Duodenal mucosa (tissue), 2 donors: ENCODE results near the gene ALDH16A1.
"Not testable (repeated sequence)": the region's sequence is repeated elsewhere in the genome, so short reads cannot be mapped to it uniquely, and the experiment has no call there.

Experiments used
- H3K27ac ChIP-seq: one replicate; pipeline ENCODE4 v1.7.0; 2013; ENCODE audit warnings: low read depth, low read length
- H3K27me3 ChIP-seq, 2 donors: one replicate each; pipeline ENCODE4 v1.7.0; 2013; ENCODE audit warnings: low read length in 2 of 2, control low read depth in 1 of 2; ENCODE audit not compliant: insufficient read depth in 2 of 2, control insufficient read depth in 1 of 2
- H3K36me3 ChIP-seq, 2 donors: one replicate each; pipeline ENCODE4 v1.7.0; 2013; ENCODE audit warnings: low read length in 2 of 2, control low read depth in 1 of 2; ENCODE audit not compliant: insufficient read depth in 2 of 2, control insufficient read depth in 1 of 2
- H3K4me1 ChIP-seq, 2 donors: one replicate each; pipeline ENCODE4 v1.7.0; 2013; ENCODE audit warnings: low read length in 2 of 2, control low read depth in 1 of 2; ENCODE audit not compliant: insufficient read depth in 2 of 2, control insufficient read depth in 1 of 2
- H3K4me3 ChIP-seq, 2 donors: one replicate each; pipeline ENCODE4 v1.7.0; 2013; ENCODE audit warnings: low read length in 2 of 2, low read depth in 1 of 2
- H3K9ac ChIP-seq, 2 donors: one replicate each; pipeline ENCODE4 v1.7.0; 2013; ENCODE audit warnings: low read length in 2 of 2, low read depth in 1 of 2
- H3K9me3 ChIP-seq, 2 donors: one replicate each; pipeline ENCODE4 v1.7.0; 2013; ENCODE audit warnings: low read length in 2 of 2, control low read depth in 1 of 2; ENCODE audit not compliant: control insufficient read depth in 1 of 2

The ALDH16A1 gene

DNA sequence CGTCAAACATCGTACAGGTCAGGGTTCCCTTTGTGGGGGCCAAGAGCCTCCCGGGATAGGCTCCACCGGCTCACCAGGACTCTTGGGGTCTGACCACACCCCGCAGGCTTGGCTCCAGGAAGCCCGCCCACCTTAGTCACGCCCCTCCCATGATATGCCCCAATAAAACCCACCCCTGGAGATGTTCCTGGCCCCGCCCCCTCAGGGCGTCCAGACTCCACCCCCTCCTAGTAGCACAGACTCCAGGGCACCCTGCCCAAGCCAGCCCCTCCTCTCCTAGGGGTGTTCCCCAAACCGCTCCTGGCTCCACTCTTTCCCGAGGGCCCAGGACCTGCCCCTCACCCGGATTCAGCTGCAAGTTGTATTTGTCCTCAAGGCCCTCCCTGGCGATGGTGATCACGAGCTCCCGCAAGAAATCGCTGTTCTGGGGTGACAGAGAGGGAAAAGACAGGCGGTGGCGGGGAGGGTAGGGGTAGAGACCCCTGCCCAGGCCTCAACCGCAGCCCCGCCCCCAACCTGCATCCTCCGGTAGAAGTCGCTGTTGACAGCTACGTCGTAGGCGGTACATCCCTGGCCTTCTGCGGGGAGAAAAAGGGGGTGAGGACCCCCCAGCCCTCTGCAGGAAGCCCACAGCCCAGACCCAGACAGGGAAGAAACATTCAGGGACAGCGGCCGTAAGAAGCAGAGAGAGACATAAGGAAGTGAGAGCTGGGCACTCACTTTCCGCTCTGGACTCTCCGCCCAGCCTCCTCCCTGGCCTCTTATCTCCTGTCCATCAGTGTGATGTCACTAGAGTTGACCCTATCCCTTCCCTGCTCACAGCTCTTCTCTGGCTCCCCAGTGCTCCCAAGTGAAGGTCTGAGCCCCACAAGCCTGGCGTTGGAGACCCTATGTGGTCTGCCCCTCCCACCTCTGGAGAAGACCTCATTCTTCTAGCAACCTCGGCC is 5.3 kb upstream of the ALDH16A1 start:
- Histone ChIP-seq H3K27ac (no peak overlapping the region), H3K4me1 (peaks cover 5 to 9% of the 10 kb centered on the region in 2 donors), H3K27me3 (no peaks in the 10 kb centered on the region), H3K9me3 (no peaks in the 10 kb centered on the region), H3K36me3 (peaks cover 0 to 18% of the 10 kb centered on the region in 2 donors), H3K9ac (no peak overlapping the region), H3K4me3 (no peak overlapping the region)

DNA sequence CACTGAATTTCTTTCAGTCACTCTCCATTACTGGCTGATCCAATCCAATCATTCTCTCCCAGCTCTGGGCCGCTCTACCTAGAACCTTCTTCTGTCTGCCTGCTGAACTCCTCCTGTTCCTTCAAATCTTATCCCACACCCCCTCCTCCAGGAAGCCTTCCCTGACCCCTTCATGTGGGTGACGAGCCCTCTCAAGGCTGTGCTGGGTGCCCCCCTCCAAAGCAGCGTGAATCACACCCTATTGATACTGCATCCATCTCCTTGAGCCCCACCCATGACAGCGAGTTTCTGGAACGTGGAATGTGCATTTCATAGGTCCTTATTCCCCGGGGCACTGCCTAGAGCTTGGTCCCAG is 4.6 kb upstream of the ALDH16A1 start:
- Histone ChIP-seq H3K9me3 (no peaks in the 10 kb centered on the region), H3K27me3 (no peaks in the 10 kb centered on the region), H3K27ac (no peak overlapping the region), H3K4me3 (no peak overlapping the region), H3K36me3 (peaks cover 0 to 18% of the 10 kb centered on the region in 2 donors), H3K9ac (no peak overlapping the region), H3K4me1 (peaks cover 5 to 9% of the 10 kb centered on the region in 2 donors)

DNA sequence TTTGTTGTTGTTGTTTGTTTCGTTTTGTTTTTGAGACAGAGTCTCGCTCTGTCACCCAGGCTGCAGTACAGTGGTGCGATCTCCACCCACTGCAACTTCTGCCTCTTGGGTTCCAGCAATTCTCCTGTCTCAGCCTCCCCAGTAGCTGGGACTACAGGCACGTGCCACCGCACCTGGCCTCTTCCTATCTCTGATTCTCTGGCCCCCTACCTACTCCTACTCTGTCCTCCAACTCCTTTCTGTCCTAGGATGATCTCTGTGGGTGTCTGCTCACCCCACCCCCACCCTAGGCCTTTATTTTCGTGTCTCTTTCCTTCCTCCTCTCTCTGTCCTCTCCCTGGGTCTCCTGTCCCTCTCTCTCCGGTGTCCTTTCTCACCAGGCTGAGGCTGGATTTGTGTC is 2.6 kb upstream of the ALDH16A1 start:
- Histone ChIP-seq H3K36me3 (peaks cover 0 to 18% of the 10 kb centered on the region in 2 donors), H3K27me3 (no peaks in the 10 kb centered on the region), H3K4me3 (peak overlapping the region; percentile 42 to 96), H3K9ac (peak overlapping the region; percentile 32 to 93), H3K9me3 (no peaks in the 10 kb centered on the region), H3K27ac (no peak overlapping the region), H3K4me1 (peaks cover 13 to 15% of the 10 kb centered on the region in 2 donors)

DNA sequence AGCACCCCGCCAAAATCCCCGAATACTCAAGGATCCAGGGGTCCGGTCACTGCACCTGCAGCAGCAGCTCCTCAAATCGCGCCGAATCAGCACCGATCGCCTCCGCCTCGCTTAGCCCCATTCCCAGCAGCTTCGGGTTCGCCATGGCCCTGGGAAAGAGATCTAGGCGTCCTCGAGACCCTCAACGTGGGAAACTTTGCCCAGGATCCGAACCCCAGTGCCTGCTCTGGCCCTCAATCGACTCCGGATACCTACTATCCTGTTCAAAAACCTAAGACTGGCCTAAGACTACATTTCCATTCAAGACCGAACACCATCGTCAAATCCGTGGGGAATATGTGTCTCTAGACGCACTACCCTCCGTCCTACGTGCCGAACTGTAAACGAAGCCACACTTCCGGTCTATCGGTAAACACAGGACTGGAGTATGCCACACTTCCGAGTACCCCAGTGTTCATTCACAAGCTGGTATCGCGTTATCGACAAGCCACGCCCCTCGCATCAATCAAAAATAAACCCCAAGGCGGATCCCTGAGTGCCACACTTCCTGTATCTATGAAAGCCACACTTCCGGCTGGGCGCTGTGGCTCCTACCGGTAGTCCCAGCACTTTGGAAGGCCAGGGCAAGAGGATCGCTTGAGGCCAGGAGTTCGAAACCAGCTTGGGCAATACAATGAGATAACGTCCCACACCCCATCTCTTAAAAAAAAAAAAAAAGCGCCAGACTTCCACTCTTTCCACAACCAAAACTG is 1.4 kb upstream of the ALDH16A1 start, which contains the start of gene PIH1D1:
PIH1D1 (minus strand) TSS at position 385 of the 752 bp plus-strand sequence; CDS start at position 145, 240 bp downstream.
- Histone ChIP-seq H3K4me1 (peaks cover 13 to 15% of the 10 kb centered on the region in 2 donors), H3K9ac (peak within 1 kb of the TSS; percentile 81 to 93), H3K27ac (peak within 1 kb of the TSS; percentile 93), H3K4me3 (peak within 1 kb of the TSS; percentile 96 to 99), H3K9me3 (no peaks in the 10 kb centered on the region), H3K36me3 (peaks cover 0 to 18% of the 10 kb centered on the region in 2 donors), H3K27me3 (no peaks in the 10 kb centered on the region)

DNA sequence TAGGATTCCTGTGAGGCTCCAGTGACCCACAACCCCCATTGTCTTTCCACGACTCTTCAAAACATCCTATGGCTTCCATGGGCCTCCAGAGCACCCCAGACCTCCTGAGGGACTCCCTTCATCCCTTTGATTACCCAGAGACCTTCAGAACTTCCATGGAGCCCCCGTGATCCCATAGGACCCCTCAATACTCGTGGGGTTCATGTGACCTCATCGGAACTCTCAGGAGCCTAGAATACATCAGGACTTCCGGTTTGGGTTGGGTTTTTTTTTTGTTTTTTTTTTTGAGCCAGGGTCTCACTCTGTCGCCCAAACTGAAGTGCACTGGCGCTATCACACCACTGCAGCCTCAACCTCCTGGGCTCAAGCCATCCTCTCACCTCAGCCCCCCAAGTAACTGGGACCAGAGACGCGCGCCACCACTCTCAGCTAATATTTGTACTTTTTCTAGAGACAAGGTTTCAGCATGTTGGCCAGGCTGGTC is 774 bp downstream of the ALDH16A1 start:
- Histone ChIP-seq H3K27me3 (no peaks in the 10 kb centered on the region), H3K9ac (peak overlapping the region; percentile 74 to 91), H3K36me3 (peaks cover 0 to 10% of the 10 kb centered on the region in 2 donors), H3K4me3 (peak overlapping the region; percentile 80 to 88), H3K4me1 (peaks cover 13 to 21% of the 10 kb centered on the region in 2 donors), H3K9me3 (no peaks in the 10 kb centered on the region), H3K27ac (peak overlapping the region; percentile 93)

DNA sequence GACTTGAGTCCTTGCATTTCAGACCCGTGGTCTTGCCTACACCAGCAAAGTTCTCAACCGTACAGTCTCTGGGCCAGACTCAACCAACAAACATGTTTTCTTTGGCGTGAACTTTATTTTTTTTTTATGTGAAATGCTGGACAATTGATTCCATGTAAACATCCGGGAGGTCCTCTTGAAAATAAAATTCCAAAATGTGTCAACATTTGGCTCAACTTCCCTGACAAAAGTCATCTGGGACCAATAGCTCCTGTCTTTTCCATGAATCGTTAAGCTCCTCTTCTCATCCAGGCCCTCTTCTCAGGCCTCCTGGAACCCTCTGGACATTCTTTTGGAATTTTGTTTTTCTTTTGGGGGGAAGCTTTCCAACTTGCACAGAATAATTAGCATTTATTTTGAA is 2.7 kb downstream of the ALDH16A1 start:
- H3K9me3 ChIP-seq: no peaks in the 10 kb centered on the region
- peaks cover 8 to 14% of the 10 kb centered on the region in 2 donors for H3K4me1 ChIP-seq
- H3K27ac ChIP-seq: no peak overlapping the region
- no peaks in the 10 kb centered on the region for H3K27me3 ChIP-seq
- H3K9ac ChIP-seq: no peak overlapping the region
- H3K4me3 ChIP-seq: no peak overlapping the region
- peaks cover 3 to 8% of the 10 kb centered on the region in 2 donors for H3K36me3 ChIP-seq

DNA sequence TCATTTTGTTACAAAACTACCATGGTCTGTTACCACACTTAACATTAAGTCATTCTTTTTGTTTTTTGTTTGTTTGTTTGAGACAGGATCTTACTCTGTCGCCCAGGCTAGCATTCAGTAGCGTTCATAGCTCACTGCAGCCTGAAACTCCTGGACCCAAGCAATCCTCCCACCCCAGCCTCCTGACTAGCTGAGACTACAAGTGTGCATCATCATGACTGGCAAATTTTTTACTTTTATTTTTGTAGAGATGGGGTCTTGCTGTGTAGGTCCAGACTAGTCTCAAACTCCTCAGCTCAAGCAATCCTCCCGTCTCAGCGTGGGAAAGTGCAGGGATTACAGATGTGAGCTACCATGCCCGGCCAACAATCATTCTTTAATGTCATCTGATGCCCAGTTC is 3.3 kb downstream of the ALDH16A1 start:
- H3K27me3 ChIP-seq: no peaks in the 10 kb centered on the region
- H3K4me3 ChIP-seq: no peak overlapping the region
- peaks cover 3 to 9% of the 10 kb centered on the region in 2 donors for H3K36me3 ChIP-seq
- H3K4me1 ChIP-seq: peaks cover 7 to 12% of the 10 kb centered on the region in 2 donors
- no peak overlapping the region for H3K27ac ChIP-seq
- H3K9me3 ChIP-seq: no peaks in the 10 kb centered on the region
- H3K9ac ChIP-seq: no peak overlapping the region

DNA sequence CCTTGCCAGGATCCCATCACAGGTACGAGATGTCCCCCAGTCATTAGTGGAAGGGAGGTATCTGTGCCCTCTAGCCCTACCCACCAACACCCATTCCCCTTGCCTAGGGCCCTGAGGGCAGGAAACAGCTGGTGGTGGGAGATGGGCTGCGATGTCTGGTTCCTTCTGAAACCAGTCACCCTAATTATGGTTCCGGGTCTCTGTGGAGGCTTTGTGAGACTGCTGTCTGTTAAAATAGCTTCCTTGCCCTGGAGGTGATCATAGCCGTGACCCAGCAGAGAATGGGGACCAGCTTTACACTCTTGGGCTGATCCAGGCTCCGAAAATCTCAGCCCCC is 5.5 kb downstream of the ALDH16A1 start:
- H3K36me3 ChIP-seq: peaks cover 3 to 12% of the 10 kb centered on the region in 2 donors
- peaks cover 7 to 12% of the 10 kb centered on the region in 2 donors for H3K4me1 ChIP-seq
- no peak overlapping the region for H3K4me3 ChIP-seq
- H3K27ac ChIP-seq: peak overlapping the region; percentile 20
- H3K27me3 ChIP-seq: no peaks in the 10 kb centered on the region
- H3K9me3 ChIP-seq: no peaks in the 10 kb centered on the region
- no peak overlapping the region for H3K9ac ChIP-seq

DNA sequence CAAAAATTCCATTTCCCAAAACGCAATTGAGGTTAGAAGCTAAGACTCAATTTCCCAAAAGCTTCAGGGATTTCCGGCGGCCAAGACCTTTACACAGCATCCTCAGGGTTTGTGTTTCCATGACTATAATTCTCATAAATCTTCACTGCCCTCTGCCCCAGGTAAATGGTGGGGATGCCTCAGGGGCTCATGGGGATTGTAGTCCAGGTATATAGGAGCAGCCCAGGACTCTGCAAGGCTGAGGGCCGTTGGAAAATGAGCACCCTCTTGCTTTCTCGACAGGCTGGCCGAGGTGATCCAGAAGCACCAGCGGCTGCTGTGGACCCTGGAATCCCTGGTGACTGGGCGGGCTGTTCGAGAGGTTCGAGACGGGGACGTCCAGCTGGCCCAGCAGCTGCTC is 6.4 kb downstream of the ALDH16A1 start:
- Histone ChIP-seq H3K4me3 (no peak overlapping the region), H3K9ac (no peak overlapping the region), H3K27ac (no peak overlapping the region), H3K27me3 (no peaks in the 10 kb centered on the region), H3K36me3 (peaks cover 3 to 18% of the 10 kb centered on the region in 2 donors), H3K4me1 (peaks cover 1 to 7% of the 10 kb centered on the region in 2 donors), H3K9me3 (no peaks in the 10 kb centered on the region)

DNA sequence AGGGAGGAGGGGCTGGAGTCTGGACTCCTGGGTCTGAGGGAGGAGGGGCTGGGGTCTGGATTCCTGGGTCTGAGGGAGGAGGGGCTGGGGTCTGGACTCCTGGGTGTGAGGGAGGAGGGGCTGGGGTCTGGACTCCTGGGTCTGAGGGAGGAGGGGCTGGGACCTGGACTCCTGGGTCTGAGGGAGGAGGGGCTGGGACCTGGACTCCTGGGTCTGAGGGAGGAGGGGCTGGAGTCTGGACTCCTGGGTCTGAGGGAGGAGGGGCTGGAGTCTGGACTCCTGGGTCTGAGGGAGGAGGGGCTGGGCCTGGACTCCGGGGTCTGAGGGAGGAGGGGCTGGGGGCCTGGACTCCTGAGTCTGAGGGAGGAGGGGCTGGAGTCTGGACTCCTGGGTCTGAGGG is 8.1 kb downstream of the ALDH16A1 start:
- not testable (repeated sequence) for H3K9me3 ChIP-seq, H3K4me1 ChIP-seq, H3K27ac ChIP-seq, H3K4me3 ChIP-seq, H3K9ac ChIP-seq, H3K27me3 ChIP-seq
- peaks cover 7 to 27% of the 10 kb centered on the region in 2 donors for H3K36me3 ChIP-seq
